Kidney (tissue), 14 donors: ENCODE data around the gene SOX15. TPM values are rescaled to one million over a fixed set of nuclear protein-coding genes. Genes with fewer than 3 reads are reported as not detected.

ENCODE experiments used
- DNase-seq, 5 donors: peaks; one replicate each; pipeline ENCODE4 v3.0.0-alpha.2; 2013 to 2020
- FAIRE-seq: peaks from 2 replicates; lab custom pipeline; 2012; peaks lifted over from hg19 to GRCh38; lab: Jason Lieb, UNC
- H3K27ac ChIP-seq, 2 donors: one replicate each; pipeline ENCODE4 v1.7.0; 2013; ENCODE audit warnings: low read depth in 2 of 2, low read length in 2 of 2, inconsistent platforms in 1 of 2
- H3K27me3 ChIP-seq: one replicate; pipeline ENCODE4 v1.7.1; 2013; ENCODE audit warnings: low read length, inconsistent platforms; ENCODE audit not compliant: control insufficient read depth, insufficient read depth
- H3K36me3 ChIP-seq, 3 donors: one replicate each; pipeline versions ENCODE4 v1.7.0 to v1.7.1; 2013; ENCODE audit warnings: low read length in 3 of 3, control low read depth in 1 of 3, inconsistent platforms in 1 of 3; ENCODE audit not compliant: insufficient read depth in 3 of 3, control insufficient read depth in 2 of 3
- H3K4me1 ChIP-seq, 3 donors: one replicate each; pipeline versions ENCODE4 v1.7.0 to v1.7.1; 2013; ENCODE audit warnings: low read length in 3 of 3, inconsistent platforms in 1 of 3, low read depth in 1 of 3; ENCODE audit not compliant: control insufficient read depth in 2 of 3, insufficient read depth in 2 of 3
- H3K4me3 ChIP-seq, 3 donors: one replicate each; pipeline versions ENCODE4 v1.7.0 to v1.8.1; 2013; ENCODE audit warnings: low read length in 3 of 3, control low read depth in 1 of 3, inconsistent platforms in 1 of 3
- H3K9ac ChIP-seq, 3 donors: one replicate each; pipeline versions ENCODE4 v1.7.0 to v1.7.1; 2013; ENCODE audit warnings: low read length in 3 of 3, control low read depth in 1 of 3, inconsistent platforms in 1 of 3
- H3K9me3 ChIP-seq, 3 donors: one replicate each; pipeline versions ENCODE4 v1.7.0 to v1.7.1; 2013; ENCODE audit warnings: low read length in 3 of 3, control low read depth in 1 of 3, inconsistent platforms in 1 of 3; ENCODE audit not compliant: control insufficient read depth in 2 of 3, insufficient read depth in 1 of 3
- intact Hi-C: fragments of 100-400 bp; cut with DNase I; formaldehyde crosslinking; loops from one replicate; pipeline ENCODE4 v1.11.1; 2022
- polyA plus RNA-seq: library from polyadenylated mRNA; stranded (reverse); fragments of 350-450 nt; fragmentation: Illumina TruSeq; extraction: RNeasy Lipid Tissue Mini Kit (QIAGEN cat#74804); gene quantifications from one replicate; pipeline ENCODE4 v1.2.3, GENCODE V29; 2014; ENCODE audit warnings: low read depth, low replicate concordance; ENCODE audit not compliant: insufficient read depth
- total RNA-seq: library from RNA; stranded (reverse); fragmentation: NEBNext Ultra II Directional; extraction: Animal tissue kit (Norgen Biotek cat#: 25700); gene quantifications from one replicate; pipeline ENCODE4 v1.2.1, GENCODE V29; 2021
- TF ChIP-seq, protein P1 (sequence below): IDR thresholded peaks from 3 replicates; pipeline ENCODE4 v1.5.1; 2012; ENCODE audit warnings: mild to moderate bottlenecking, moderate library complexity, borderline replicate concordance; ENCODE audit not compliant: insufficient read depth; ENCODE audit errors: extremely low read depth
- donor health status: control.
- donor health status: control.
- donor health status: control.
- donor health status: control.
- donor health status: control.
- donor health status: DM: yes; HTN: yes; CAD: no.
- donor health status: Normal renal cell carcinoma (clear cell type).

The SOX15 gene
- total and polyA plus RNA-seq, 2 donors from 2014 or later: 0.80 to 0.88 TPM

DNA sequence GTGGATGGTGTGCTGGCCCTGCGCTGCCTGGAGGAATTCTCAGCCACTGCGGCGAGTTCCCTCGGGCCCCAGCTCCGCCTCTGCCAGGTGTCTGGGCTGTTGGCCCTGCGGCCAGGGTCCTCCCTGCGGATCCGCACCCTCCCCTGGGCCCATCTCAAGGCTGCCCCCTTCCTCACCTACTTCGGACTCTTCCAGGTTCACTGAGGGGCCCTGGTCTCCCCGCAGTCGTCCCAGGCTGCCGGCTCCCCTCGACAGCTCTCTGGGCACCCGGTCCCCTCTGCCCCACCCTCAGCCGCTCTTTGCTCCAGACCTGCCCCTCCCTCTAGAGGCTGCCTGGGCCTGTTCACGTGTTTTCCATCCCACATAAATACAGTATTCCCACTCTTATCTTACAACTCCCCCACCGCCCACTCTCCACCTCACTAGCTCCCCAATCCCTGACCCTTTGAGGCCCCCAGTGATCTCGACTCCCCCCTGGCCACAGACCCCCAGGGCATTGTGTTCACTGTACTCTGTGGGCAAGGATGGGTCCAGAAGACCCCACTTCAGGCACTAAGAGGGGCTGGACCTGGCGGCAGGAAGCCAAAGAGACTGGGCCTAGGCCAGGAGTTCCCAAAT lies 32.6 kb downstream of the SOX15 start:
- Histone ChIP-seq H3K9ac (peak overlapping the region in 2 of 3 donors; percentile 44 to 92), H3K36me3 (no peaks in the 10 kb centered on the region), H3K4me3 (no peak overlapping the region), H3K27ac (peak overlapping the region; percentile 99 to 100), H3K27me3 (no peaks in the 10 kb centered on the region), H3K4me1 (peaks cover 3 to 38% (median 27%) of the 10 kb centered on the region in 3 donors), H3K9me3 (no peaks in the 10 kb centered on the region)
- DNase-seq: peak in 2 of 5 donors; percentile 61 to 81
- no peak for FAIRE-seq
- intact Hi-C loops: no loop called here
- TF ChIP-seq, protein P1, sequence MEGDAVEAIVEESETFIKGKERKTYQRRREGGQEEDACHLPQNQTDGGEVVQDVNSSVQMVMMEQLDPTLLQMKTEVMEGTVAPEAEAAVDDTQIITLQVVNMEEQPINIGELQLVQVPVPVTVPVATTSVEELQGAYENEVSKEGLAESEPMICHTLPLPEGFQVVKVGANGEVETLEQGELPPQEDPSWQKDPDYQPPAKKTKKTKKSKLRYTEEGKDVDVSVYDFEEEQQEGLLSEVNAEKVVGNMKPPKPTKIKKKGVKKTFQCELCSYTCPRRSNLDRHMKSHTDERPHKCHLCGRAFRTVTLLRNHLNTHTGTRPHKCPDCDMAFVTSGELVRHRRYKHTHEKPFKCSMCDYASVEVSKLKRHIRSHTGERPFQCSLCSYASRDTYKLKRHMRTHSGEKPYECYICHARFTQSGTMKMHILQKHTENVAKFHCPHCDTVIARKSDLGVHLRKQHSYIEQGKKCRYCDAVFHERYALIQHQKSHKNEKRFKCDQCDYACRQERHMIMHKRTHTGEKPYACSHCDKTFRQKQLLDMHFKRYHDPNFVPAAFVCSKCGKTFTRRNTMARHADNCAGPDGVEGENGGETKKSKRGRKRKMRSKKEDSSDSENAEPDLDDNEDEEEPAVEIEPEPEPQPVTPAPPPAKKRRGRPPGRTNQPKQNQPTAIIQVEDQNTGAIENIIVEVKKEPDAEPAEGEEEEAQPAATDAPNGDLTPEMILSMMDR: no peak

DNA sequence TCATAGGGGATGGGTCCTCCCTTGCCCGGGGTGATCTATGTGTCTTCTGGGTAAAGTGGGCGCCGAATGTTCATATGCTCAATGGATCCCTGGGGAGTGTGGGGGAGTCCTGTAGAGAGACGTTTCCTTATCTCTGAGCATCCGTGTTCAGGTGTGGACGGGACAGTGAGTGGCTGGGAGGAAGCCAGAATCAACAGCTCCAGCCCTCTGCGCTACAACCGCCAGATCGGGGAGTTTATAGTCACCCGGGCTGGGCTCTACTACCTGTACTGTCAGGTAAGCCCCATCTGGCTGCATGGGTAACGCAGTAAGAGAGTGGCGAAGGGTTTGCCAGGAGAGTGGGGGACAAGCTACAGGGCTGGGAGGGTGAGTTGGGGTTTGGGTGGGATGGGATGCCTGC lies 33.3 kb downstream of the SOX15 start:
- H3K36me3 ChIP-seq: no peaks in the 10 kb centered on the region
- no peaks in the 10 kb centered on the region for H3K27me3 ChIP-seq
- H3K27ac ChIP-seq: peak overlapping the region; percentile 99 to 100
- no peaks in the 10 kb centered on the region for H3K9me3 ChIP-seq
- H3K4me3 ChIP-seq: no peak overlapping the region
- peaks cover 3 to 38% (median 27%) of the 10 kb centered on the region in 3 donors for H3K4me1 ChIP-seq
- intact Hi-C loops: no loop called here
- H3K9ac ChIP-seq: no peak overlapping the region
- DNase-seq (no peak), FAIRE-seq (no peak)
- TF ChIP-seq, protein P1: no peak

DNA sequence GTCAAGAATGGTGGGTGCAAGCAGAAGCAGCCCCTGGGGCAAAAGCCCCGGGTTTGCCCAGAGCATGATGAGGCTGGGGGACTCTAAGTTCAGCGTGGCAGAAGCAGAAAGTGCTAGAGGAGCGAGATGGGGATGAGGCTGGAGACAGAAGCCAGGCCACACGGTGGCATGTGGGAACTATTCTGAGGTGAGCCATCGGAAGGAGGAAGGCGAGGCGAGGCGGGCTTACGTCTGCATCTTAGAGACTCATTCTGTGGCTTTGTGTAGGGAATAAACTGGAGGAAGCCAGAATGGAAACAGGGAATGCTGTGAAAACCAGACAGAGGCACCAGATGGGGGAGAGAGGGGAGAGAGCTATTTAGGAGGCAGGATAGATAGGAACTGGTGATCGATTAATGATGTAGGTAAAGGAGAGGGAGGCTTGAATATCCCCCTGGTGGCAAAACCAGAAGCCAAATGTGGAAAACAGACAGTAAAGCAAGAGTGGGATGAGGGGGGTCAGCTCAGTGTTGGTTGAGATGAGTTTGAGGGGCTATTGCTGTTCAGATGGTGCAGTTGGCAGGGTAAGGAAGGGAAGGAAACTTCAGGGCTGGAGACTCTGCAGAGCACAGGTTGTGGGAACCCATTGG lies 34.5 kb downstream of the SOX15 start:
- no peaks in the 10 kb centered on the region for H3K36me3 ChIP-seq
- FAIRE-seq (no peak), DNase-seq (no peak)
- no peak overlapping the region for H3K9ac ChIP-seq
- intact Hi-C loops: no loop called here
- TF ChIP-seq, protein P1: no peak
- H3K4me1 ChIP-seq: peaks cover under 1 to 36% (median 30%) of the 10 kb centered on the region in 3 donors
- H3K27ac ChIP-seq: no peak overlapping the region
- H3K4me3 ChIP-seq: no peak overlapping the region
- H3K27me3 ChIP-seq: no peaks in the 10 kb centered on the region
- no peaks in the 10 kb centered on the region for H3K9me3 ChIP-seq
